ENCODE results near the gene UBE2I.

GRCh38 chr16:1317479-1318267, 8.2 kb downstream of the UBE2I start:
- no peak for TF ChIP-seq GATA2 (IDR thresholded peaks at IDR 0.05; ENCODE audit: low read depth, low read length)
- TF ChIP-seq GATA3 (IDR thresholded peaks at IDR 0.05; ENCODE audit: low read depth, low read length): no peak

Data from SH-SY5Y (cell line).